ENCODE measurements around the gene MX2. TPM values are rescaled to one million over a fixed set of nuclear protein-coding genes. Genes with fewer than 3 reads are reported as not detected.

The MX2 gene
- total RNA-seq, 2 experiments from 2014 or later, result 3.5 to 10.4 TPM

GRCh38 chr21:41326414-41327080 lies 35.3 kb upstream of the MX2 start:
- Histone ChIP-seq H3K9me2 (ENCODE audit: insufficient read depth, low read length) (no peaks in the 10 kb centered on the region), H3K36me3 (ENCODE audit: insufficient read depth, low read length) (no peaks in the 10 kb centered on the region), H3K4me1 (ENCODE audit: insufficient read depth, low read length, poor library complexity, severe bottlenecking) (peaks cover 30% of the 10 kb centered on the region), H2AFZ (ENCODE audit: low read length) (no peak overlapping the region; the same call in 1 of the 2 replicates), H3K4me2 (ENCODE audit: low read length) (peak overlapping the region; percentile 33; the same call in 1 of the 2 replicates), H3K27ac (ENCODE audit: low read depth, low read length, poor library complexity, severe bottlenecking) (no peak overlapping the region), H3K9me3 (ENCODE audit: low read length) (no peaks in the 10 kb centered on the region), H3K79me2 (ENCODE audit: insufficient read depth, low read depth, low read length) (no peaks in the 10 kb centered on the region), H3K4me3 (ENCODE audit: low read depth, low read length, poor library complexity, severe bottlenecking) (no peak overlapping the region), H4K20me1 (ENCODE audit: insufficient read depth, low read length) (no peaks in the 10 kb centered on the region)
- no TSS peak for BruUV-seq (replicated peaks)
- POLR2A ChIA-PET, result interaction anchor here (1.3 kb wide), 1 partner anchor 42 kb away, joined by 3 read pairs; no protein-coding TSS in a partner anchor
- no peak for DNase-seq (ENCODE audit: low spot score)
- no peak for TF ChIP-seq CTCF (conservative IDR thresholded peaks at IDR 0.05; ENCODE audit: low read length)
- no peak for TF ChIP-seq EZH2phosphoT487 (IDR thresholded peaks at IDR 0.05; ENCODE audit: borderline replicate concordance, low read depth, low read length)
- CTCF ChIA-PET (ENCODE audit: unreplicated experiment), result no interaction called here
- intact Hi-C loops (cut with micrococcal nuclease; ENCODE audit: unreplicated experiment), result no loop called here

GRCh38 chr21:41327753-41328152 lies 34.1 kb upstream of the MX2 start:
- Histone ChIP-seq H3K9me2 (ENCODE audit: insufficient read depth, low read length) (no peaks in the 10 kb centered on the region), H2AFZ (ENCODE audit: low read length) (no peak overlapping the region), H3K79me2 (ENCODE audit: insufficient read depth, low read depth, low read length) (no peaks in the 10 kb centered on the region), H3K4me2 (ENCODE audit: low read length) (no peak overlapping the region), H4K20me1 (ENCODE audit: insufficient read depth, low read length) (no peaks in the 10 kb centered on the region), H3K4me3 (ENCODE audit: low read depth, low read length, poor library complexity, severe bottlenecking) (no peak overlapping the region), H3K36me3 (ENCODE audit: insufficient read depth, low read length) (no peaks in the 10 kb centered on the region), H3K27ac (ENCODE audit: low read depth, low read length, poor library complexity, severe bottlenecking) (no peak overlapping the region), H3K9me3 (ENCODE audit: low read length) (peaks cover 5% of the 10 kb centered on the region; the same call in 1 of the 2 replicates), H3K4me1 (ENCODE audit: insufficient read depth, low read length, poor library complexity, severe bottlenecking) (peaks cover 18% of the 10 kb centered on the region)
- intact Hi-C loops (cut with micrococcal nuclease; ENCODE audit: unreplicated experiment), result no loop called here
- POLR2A ChIA-PET, result interaction anchor here (0.6 kb wide), 1 partner anchor 21 kb away, joined by 3 read pairs; no protein-coding TSS in a partner anchor
- no TSS peak for BruUV-seq (replicated peaks)
- CTCF ChIA-PET (ENCODE audit: unreplicated experiment), result no interaction called here
- no peak for DNase-seq (ENCODE audit: low spot score)
- TF ChIP-seq EZH2phosphoT487 (IDR thresholded peaks at IDR 0.05; ENCODE audit: borderline replicate concordance, low read depth, low read length) (no peak), CTCF (conservative IDR thresholded peaks at IDR 0.05; ENCODE audit: low read length) (no peak)
